Stimulated activated CD4-positive, alpha-beta T cell treated with anti-CD3 and anti-CD28 coated beads, Interleukin-2, amount 100 ng/mL, for 4 hours (primary cell): Measurements from ENCODE around the gene SEPTIN6.
"Not testable (repeated sequence)": the region's sequence is repeated elsewhere in the genome, so short reads cannot be mapped to it uniquely, and the experiment has no call there.

Experiments
- DNase-seq: peaks from one replicate; pipeline ENCODE4 v3.0.0-alpha.2; 2020; ENCODE audit warnings: low read depth

SEPTIN6 gene

DNA sequence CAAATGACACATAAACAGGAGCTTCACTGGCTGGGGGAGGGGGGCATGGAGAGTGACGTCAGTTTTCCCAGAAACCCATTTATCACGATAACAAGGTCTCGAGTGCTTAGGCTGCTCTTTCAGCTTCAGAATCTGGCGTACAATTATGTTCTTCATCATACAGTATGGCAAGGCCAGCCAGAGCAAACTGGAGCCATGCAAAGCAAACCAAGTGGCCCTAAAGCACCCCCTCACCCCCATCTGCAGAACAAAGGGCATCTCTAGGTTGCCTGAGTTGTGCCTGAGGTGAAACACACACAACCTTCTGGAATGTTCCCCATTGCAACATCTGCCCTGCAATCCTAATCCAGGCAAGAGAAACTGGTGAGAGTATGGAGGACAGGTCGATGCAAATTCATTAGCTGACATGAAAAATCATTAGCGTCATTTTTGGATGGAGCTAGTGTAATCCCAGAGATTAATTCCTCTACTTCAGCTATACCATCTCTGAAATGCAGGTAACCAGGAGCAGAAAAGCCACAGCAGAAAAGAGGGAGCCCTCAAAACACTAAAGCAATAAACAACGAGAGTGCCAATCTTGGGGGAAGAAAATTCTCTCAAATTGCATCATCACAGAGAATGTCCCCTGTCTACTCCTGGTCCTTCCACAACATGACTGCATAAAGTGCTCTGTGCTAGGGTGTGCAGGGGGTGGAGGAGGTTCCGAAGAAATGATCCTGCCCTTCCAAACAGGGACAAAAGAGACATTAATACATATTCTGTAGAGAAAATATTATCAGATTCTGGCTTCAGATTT, 1.8 kb downstream of the SEPTIN6 start:
- peak; percentile 56 for DNase-seq

DNA sequence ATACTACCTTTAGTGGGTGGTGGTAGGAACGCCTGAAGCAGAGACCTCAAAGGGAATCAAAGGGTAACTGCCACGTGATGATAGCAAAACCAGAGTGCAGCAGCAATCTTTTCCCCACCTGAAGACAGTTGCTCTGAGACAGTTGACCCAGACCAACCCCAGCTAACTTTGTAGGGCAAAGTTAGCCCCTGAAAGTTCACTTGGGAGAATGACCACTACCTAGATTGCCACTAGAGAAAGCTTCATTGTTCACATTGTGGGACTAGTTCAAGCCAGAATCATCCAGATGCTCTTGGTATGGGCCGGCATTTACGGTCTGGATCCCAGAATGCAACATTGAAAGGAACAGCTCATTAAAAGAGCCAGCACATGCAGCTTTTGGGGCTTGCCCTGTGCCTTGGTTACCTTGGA, 4.1 kb downstream of the SEPTIN6 start:
- DNase-seq = no peak

DNA sequence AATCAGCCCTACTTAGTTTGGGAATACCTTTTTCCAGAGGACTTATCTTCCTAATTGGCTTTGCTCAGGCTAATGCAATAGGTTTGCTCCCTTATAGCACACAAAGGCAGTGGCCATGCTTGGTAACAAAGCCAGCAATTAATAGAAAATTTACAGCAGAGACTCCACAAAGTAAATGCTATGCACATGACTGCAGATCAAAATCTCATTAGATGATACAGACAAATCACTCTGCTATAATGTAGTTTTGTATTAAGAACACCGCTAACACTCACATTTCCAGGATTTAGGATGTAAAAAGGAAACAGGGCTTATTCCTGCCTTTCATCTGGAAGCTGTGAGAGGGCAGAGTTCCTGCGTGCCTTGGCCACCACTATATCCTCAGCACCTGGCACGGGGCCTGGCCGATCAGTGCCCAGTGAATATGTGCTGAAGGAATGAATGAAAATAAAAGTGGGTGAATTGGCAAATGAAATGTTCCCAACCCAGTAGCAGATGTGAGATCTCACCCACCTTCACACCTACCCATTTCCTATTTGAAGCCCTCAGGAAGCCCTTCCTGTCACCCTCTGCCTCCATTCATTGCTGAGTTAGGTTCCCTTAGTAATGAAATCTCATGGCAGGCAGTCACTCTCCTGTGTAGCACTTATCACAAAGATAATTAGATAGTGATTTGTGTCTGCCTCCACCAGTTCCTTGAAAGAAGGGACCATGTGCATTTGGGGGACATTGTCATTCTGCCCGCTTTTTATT, 5.1 kb downstream of the SEPTIN6 start:
- DNase-seq = no peak

DNA sequence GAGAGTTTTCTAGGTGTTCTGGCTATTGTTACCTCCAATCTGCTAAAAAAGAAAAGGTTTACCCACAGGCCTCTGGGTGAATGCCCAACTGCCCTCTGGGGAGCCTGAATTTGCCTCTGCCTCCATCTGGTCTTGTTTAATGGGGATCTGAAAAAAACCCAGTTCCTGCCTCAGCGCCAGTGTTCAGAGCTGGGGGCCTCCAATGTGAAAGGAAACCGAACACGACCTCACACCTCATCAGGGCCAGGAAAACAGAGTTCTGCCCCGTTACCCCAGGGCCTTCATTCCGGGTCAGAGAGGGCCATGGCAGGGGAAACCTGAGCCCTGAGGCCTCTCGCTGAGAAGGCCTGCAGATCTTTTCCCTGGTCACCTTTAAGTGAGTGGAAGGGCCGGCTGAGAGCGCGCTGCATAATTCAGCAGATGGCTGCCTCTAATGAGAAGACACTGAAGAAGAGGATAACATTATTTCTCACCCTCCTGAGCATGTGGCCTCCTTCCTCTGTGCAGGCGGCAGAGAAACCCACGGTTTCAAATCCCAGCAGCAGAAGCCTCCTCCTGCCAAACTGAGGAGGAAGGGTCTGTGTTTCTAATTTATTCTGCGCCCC, 6.8 kb downstream of the SEPTIN6 start:
- DNase-seq = no peak

DNA sequence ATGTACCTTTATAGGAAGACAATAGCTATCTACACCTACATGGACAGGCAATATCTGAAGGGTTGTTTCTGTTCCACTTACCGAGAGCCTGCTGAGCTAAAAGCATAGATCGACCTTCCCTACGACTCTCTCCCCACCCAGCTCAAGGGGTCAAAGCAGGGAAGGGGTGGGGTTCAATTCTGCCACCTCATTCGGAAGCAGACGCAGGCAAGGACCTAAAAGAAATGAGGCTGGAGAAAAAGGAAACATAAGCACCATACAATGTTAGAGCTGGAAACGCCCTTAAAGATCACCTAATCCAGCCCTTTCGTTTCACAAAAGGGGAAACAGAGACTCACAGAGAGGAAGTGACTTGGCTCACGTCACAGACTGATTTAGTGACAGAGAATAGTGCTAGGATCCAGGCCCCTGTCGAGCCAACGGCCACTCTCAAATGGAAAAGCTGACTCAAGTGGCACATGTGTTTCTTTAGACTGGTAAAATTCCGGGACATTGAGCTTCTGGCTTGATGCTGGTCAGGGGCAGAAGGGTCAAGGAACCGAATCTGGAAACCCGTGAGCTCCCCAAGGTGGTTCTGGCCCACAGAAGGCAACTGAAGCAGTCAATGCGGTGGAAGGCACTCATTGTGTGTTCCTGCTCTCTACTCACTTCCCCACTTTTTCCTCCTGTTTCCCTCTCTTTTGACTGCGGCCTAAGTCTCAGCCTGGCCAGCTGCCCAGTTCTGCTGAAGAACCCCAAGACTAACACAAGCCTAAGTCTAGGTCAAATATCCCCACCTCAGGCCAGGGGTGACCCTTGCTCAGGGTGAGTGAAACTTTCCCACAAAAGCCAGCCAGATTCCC, 7.5 kb downstream of the SEPTIN6 start:
- peak; percentile 41 for DNase-seq

DNA sequence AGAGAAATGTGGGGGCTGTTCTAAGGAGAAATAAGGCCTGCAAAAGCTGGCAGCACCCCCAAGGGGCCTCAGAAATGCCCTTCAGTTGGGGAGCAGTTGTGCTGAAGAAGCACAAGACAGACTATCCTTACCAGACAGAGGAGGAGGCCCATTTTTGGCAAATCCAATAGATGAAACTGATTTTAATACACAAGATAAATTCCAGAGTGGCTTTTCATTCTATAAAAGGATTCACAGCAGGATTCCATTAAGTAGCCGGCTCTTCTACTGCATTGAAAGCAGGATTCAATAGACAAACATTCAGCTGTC, 8.1 kb downstream of the SEPTIN6 start:
- DNase-seq = no peak

DNA sequence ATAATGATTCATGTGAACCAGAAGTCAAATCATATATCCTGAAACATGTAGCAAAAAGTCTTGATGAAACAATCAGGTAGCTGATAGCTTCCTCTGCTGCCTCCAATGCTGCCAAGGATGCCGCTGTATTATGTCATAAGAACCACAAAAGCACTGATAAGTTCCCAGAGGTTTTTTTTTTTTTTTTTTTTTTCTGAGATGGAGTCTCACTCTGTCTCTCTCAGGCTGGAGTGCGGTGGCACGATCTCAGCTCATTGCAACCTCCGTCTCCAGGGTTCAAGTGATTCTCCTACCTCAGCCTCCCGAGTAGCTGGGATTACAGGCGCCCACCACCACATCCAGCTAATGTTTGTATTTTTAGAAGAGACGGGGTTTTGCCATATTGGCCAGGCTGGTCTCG, 8.7 kb downstream of the SEPTIN6 start:
- not testable (repeated sequence) for DNase-seq

DNA sequence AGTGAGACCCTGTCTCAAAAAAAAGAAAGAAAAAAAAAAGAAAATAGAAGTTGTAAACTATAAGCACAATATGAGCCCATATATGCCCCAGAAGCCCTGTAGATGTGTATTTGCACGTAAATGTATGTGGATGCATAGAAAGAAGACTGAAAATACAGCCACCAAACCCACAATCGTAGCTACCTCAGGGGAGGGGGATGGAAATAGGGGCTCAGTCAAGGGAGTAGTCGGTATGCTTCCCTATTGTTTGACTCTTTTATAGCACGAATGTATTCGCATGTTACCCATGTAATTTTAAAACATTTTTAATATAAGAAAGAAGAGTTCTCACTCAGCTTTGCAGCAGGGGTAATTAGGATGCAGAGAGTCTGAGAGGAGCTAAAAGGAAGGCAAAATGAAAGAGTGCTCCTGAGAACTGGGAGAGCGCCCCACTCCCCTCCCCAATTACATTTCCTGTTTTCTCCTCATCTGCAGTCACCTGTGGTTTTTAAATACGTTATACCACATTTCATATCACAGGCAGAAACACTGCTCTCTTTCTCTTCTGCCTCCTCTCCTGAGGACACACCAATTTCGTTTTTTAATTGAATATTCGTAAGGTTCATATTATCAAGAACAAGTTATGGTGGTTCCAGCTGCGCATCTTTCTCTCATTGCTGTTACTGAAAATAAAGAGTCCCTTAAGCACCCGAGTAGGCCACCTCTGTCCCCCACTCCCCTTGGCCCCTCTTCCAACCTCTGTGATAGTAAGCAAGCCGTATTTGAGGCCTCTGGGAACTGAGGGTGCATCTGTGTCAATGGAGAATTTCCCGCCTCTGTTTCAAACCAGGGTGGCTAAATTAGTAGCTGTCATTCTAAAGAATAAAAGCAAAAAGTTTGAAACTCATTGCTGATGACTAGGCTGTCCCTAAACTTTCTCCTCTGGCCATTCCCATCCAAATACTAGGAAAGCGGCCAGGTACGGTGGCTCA, 10.7 kb downstream of the SEPTIN6 start:
- DNase-seq = no peak

DNA sequence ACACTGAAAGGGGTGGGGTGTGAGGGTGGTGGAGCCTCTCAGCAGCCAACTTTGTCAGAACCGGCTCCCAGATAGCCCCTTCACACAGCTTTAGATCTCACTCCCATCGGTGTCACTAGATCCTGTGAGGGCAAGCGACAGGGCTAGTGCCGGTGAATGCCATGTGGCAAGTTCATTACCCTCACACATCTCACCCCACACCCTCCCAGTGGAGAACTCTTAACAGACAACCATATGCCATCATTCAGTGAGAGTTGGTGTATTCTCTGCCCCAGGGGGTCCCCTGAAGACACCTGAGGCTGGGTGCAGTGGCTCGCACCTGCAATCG, 15.3 kb downstream of the SEPTIN6 start:
- no peak for DNase-seq

DNA sequence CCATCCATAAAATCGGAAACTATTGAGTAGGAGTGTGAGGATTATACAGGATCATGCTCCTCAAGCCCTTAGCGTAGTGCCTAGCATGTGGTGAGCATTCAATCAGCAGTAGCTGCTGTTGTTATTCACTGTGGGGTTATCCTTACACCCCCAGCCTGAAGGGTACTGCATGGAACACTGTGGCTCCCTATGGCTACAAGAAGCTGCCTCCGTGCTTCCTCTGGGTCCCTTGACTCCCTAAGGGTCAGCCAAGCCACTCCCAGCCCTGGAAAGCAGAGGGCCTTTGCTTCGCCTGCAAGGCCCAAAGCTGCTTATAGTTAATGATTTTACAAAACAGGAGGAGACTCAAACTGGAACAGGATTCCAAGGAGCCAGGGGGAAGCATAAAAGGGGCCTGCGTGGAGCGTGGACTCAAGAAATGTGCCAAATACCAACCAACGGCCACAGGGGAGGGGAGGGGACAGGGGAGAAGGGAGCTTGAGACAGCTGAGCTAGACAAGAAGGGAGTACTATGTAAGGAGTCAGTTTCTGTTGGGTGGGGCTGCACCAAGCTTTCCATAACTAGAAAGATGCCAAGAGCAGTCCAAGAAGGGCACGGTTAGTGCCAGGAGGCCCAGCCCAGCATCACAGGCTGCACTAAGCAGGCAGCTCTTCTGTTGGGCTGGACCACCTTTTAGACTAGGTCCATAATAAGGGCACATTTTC, 15.9 kb downstream of the SEPTIN6 start:
- no peak for DNase-seq

DNA sequence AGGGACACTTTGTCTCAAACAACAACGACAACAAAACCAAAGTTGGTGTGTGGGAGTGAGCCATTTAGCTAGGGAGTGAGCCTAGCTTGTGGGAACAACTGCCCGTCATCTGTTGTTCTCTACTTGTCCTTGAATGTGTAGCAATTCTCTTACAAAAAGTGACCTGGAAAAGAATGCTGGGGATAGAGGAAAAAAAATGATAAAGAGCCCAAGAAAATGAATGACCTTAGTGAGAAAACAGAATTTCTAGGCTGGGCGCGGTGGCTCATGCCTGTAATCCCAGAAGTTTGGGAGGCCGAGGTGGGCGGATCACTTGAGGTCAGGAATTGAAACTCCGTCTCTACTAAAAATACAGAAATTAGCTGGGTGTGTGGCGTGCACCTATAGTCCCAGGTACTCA, 19.6 kb downstream of the SEPTIN6 start:
- DNase-seq = no peak

DNA sequence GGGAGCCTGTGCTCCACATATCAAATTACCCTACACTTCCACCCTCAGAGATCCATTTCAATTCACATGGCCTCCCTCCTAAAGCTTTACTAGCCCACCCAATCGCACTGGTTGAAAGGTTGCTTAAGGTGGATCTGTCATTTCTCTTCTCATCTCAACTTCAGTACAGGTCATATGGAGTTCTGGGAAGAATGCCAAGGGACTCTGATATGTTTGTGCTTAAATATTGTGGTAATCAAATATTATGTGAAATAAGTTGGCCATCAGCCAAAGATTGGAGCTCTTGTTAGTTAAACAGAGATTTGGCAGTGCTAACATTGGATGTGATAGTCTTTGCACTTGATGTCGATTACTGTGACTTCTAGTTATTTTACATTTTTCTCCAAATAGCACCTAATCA, 20.5 kb downstream of the SEPTIN6 start:
- no peak for DNase-seq

DNA sequence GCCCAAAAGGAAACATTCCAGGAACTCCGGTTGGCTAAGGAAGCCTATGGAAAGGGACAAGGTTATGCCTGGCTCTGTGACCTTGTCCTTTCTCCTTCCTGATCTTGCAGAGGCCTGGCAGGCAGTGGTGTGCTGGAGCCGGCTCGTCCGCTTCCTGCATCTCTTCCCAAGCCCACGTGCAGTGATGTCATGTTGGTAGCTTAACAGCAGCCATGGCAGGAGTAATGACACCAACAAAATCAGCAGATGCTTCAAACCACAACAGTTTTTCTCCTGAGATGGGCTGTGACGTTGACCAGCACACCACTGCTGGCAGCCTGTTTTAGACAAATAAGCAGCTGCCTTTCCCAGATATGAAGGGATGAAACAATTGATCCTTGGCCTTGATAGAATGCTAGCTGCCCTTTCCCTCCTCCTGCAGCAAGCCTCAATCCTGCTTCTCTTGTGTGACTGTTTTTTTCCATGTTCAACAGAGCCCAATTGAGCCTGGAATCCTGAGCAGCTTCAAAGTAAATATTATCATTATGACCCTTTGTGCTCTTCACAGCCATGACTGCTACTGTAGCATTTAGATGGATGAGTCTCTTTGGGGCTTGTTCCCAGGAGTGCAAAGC, 23.4 kb downstream of the SEPTIN6 start:
- no peak for DNase-seq

DNA sequence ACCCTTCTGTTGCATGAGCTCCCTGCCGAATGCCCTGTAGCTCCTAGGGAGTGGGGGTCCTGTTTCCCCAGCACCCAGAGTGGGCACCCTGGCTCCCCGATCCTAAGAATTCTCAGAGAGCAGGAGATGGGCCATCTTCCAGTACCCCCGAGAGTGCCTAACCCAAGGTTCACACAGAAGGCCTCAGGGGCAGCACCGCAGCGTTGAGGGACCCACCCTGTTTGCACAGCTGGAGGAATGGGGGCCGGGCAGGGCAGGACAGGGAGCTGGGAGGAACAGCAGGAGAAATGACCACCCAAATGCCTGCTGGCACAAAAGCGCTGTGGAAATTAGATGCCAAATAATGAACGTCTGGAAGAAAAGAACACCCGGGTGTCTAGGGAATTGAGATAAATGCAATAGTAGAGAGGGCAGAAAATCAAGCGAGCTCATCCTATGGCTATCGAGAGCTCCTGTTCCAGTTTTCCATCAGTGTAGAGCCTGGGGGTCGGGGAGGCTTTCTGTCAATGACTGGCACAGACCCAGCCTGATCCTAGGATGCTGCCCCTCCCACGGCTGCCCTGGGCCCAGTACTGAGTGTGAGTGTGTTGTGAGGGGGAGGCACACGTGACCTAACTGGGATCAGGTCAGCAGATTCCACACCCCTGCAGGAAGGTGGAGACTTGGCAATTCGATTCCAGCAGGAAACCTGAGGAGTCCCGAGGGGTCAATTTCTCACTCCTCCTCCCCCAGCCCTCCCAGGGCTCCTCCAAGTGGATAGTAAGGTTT, 25.7 kb downstream of the SEPTIN6 start:
- no peak for DNase-seq

DNA sequence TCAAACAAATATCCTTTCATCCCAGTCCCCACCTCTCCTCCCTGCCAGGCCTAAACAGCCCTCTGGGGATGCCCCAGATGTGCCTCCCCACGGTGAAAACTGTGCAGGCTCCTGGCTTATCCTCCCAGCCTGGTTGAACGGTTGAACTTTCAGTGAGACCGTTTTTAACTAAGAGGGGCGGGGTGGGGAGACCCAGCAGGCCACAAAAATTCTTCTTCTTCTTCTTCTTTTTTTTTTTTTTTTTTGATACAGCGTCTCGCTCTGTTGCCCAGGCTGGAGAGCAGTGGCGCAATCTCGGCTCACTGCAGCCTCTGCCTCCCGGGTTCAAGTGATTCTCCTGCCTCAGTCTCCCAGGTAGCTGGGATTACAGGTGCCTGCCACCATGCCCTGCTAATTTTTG, 28.1 kb downstream of the SEPTIN6 start:
- not testable (repeated sequence) for DNase-seq

DNA sequence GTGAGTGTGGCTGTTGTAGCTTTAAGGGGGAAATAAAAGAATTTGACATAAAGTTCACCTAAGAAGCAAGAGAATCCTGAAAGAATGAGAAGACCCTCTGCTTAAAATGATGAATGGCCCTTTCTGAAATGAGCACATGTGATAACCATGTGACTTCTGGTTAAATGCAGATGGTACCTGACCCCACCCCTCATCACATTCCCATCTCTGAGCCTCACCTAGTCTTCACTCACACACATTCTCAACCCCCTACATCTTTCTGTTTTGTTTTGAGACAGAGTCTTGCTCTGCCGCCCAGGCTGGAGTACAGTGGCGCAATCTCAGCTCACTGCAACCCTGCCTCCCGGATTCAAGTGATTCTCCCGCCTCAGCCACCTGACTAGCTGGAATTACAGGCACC, 31.5 kb downstream of the SEPTIN6 start:
- no peak for DNase-seq

DNA sequence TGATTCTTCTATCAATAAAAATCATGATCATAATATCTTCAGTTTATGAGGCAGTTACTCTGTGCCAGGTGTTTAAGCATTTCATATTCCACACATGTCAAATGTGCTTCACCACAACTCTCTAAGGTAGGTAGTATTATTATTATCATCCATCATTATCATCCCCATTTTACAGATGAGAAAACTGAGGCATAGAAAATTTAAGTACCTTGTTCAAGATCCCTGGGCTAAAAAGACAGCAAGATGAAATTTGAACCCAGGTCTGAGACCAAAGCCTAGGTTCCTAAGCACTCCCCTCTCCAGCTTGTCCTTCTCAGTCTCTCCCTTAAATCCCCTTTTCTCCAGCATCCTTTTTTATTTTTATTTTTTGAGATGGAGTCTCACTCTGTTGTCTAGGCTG, 33.4 kb downstream of the SEPTIN6 start:
- no peak for DNase-seq

DNA sequence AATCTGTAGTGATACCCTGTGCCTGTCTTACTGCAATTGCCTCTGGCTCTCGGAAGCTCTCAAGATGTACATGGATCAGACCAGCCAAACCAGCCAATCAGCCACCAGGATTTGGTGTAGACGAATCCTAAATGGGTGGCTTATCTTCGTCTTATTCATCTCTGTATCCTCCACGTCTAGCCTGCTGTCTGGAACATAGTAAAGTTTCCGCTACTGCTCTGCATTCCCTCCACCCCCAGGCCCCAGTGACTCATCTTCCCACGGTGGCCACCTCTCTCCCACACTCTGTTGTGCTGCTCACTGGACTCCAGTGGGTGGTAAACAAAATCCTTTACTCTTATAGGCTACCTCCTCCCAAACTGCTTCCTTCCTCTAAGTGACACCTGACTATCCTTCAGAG, 37.8 kb downstream of the SEPTIN6 start:
- DNase-seq = peak; percentile 49

DNA sequence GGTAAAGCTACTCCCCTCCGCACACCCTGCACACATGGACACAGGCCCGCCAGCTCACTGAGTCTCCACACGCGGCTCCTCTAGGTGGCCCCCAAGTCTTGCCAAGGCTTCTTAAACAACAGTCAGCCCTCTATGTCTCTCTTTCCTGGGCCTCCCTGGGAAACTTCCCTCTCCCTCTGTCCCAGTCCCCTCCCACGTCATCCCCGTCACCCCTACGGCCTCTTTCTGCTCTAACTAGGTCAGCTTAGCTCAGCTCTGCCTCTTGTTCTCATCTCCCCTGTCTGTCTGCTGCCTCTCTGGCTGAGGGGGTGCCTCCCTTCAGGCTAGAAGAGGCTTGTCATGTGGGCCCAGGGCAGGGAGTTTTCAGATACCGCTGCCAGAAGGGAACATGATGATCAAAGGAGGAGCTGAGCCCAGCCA, 38.8 kb downstream of the SEPTIN6 start:
- DNase-seq = no peak

DNA sequence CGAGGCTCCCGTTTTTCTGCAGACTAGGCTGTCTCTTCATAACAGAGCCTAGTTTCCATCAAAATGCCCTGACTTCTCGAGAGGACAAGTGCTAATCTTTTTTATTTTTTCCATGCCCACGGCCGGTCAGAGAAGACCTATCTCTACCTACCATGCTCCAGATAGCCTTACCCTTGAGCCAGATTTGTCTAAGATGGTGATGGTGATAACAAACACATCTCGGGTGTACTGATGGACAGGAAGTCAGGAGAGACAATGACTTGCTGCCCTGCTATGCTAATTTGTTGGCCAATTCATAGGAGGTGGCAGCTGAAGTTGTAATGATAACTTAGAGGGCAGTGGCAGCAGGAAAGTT, 44.6 kb downstream of the SEPTIN6 start:
- no peak for DNase-seq
